HG03025 (cell line): ENCODE measurements around the gene ERBB3.
A peak's percentile ranks its signal among the peaks of the same experiment; 100 is the strongest.
"Not testable (repeated sequence)": the region's sequence is repeated elsewhere in the genome, so short reads cannot be mapped to it uniquely, and the experiment has no call there.

Experiments used
- ATAC-seq: cut with Tn5 transposase; IDR thresholded peaks from one replicate; pipeline ENCODE4 v1.9.1; 2021; ENCODE audit warnings: mild to moderate bottlenecking, moderate library complexity; ENCODE audit not compliant: unreplicated experiment, low FRiP score

ERBB3 gene

GRCh38 chr12:56079723-56080555 is at the start of gene ERBB3:
TSS of gene ERBB3 (plus strand) at chr12:56080165. CDS start at chr12:56080301, 136 bp downstream.
- no peak for ATAC-seq

- ATAC-seq, result no peak
Observed at GRCh38 chr12:56031987-56032386, 48.0 kb upstream of the ERBB3 start.

- ATAC-seq, result no peak
Observed at GRCh38 chr12:56034586-56035332, 45.2 kb upstream of the ERBB3 start.

GRCh38 chr12:56037161-56037560 is 42.8 kb upstream of the ERBB3 start:
- ATAC-seq, result no peak

- ATAC-seq, result no peak
Observed at GRCh38 chr12:56038022-56038655, 41.8 kb upstream of the ERBB3 start.

- no peak for ATAC-seq
Observed at GRCh38 chr12:56040151-56040550, 39.8 kb upstream of the ERBB3 start.

- no peak for ATAC-seq
Observed at GRCh38 chr12:56040963-56041551, 38.9 kb upstream of the ERBB3 start.

GRCh38 chr12:56041552-56042429 is 38.2 kb upstream of the ERBB3 start, which contains the start of gene RPS26:
TSS of gene RPS26 (plus strand) at chr12:56041918. CDS start at chr12:56042167, 249 bp downstream.
- ATAC-seq, result peak; percentile 85

GRCh38 chr12:56042430-56042813 is 37.5 kb upstream of the ERBB3 start:
- ATAC-seq, result not testable (repeated sequence)

- ATAC-seq, result no peak
Observed at GRCh38 chr12:56042843-56043242, 37.1 kb upstream of the ERBB3 start.

GRCh38 chr12:56046027-56046780 is 33.8 kb upstream of the ERBB3 start:
- ATAC-seq, result no peak

GRCh38 chr12:56053407-56053893 is 26.5 kb upstream of the ERBB3 start:
- ATAC-seq, result no peak

- ATAC-seq, result not testable (repeated sequence)
Observed at GRCh38 chr12:56059964-56060363, 20.0 kb upstream of the ERBB3 start.

- no peak for ATAC-seq
Observed at GRCh38 chr12:56061982-56062381, 18.0 kb upstream of the ERBB3 start.

GRCh38 chr12:56062996-56063395 is 17.0 kb upstream of the ERBB3 start:
- no peak for ATAC-seq

- ATAC-seq, result no peak
Observed at GRCh38 chr12:56071648-56072047, 8.3 kb upstream of the ERBB3 start.

- ATAC-seq, result no peak
Observed at GRCh38 chr12:56074396-56074795, 5.6 kb upstream of the ERBB3 start.

- not testable (repeated sequence) for ATAC-seq
Observed at GRCh38 chr12:56077966-56078365, 2.0 kb upstream of the ERBB3 start.

GRCh38 chr12:56078427-56078826 is 1.5 kb upstream of the ERBB3 start:
- no peak for ATAC-seq
